Ovary (tissue), 9 donors: ENCODE measurements around the gene C9. TPM values are rescaled to one million over a fixed set of nuclear protein-coding genes. Genes with fewer than 3 reads are reported as not detected.
"Not testable (repeated sequence)": the region's sequence is repeated elsewhere in the genome, so short reads cannot be mapped to it uniquely, and the experiment has no call there.

ENCODE experiments used
- DNase-seq, 5 donors: peaks; one replicate each; pipeline ENCODE4 v3.0.0-alpha.2; 2019 to 2020
- H3K27ac ChIP-seq, 2 donors: fragments of 200-600 bp; one replicate each; pipeline versions ENCODE4 v1.5.1 to v1.8.0; 2019 to 2022
- H3K27me3 ChIP-seq: fragments of 200-600 bp; one replicate; pipeline ENCODE4 v1.8.0; 2022
- H3K36me3 ChIP-seq: fragments of 200-600 bp; sonication (generic); one replicate; pipeline ENCODE4 v1.5.1; 2019
- H3K4me1 ChIP-seq: one replicate; pipeline ENCODE4 v1.8.1; 2013; ENCODE audit warnings: mild to moderate bottlenecking, moderate library complexity; ENCODE audit not compliant: insufficient read depth
- H3K4me3 ChIP-seq: fragments of 200-600 bp; sonication (generic); one replicate; pipeline ENCODE4 v1.5.1; 2017
- H3K9me3 ChIP-seq, 2 donors: fragments of 200-600 bp in 1 of 2; sonication (generic) in 1 of 2; one replicate each; pipeline versions ENCODE4 v1.5.1 to v1.8.1; 2013 to 2019; ENCODE audit warnings: mild to moderate bottlenecking in 1 of 2, moderate library complexity in 1 of 2
- EP300 ChIP-seq: sonication (generic); formaldehyde crosslinking; IDR thresholded peaks from one replicate; pipeline ENCODE4 v1.6.1; 2017; ENCODE audit warnings: antibody characterized with exemption
- POLR2A ChIP-seq: fragments of 450-650 bp; IDR thresholded peaks from one replicate; pipeline ENCODE4 v1.6.1; 2017; ENCODE audit warnings: antibody characterized with exemption, mild to moderate bottlenecking, moderate library complexity
- WGBS, 3 donors: extraction: QIAGEN DNeasy Blood & Tissue Kit in 1 of 3; methylation state at CpG; one replicate each; pipeline versions ENCODE4 v1.1.5 to v1.1.7; 2013 to 2017; 5-methylcytosine and 5-hydroxymethylcytosine counted together
- intact Hi-C, 4 donors: fragments of 100-400 bp; cut with DNase I; formaldehyde crosslinking; loops; one replicate each; pipeline versions ENCODE4 v1.11.0 to v1.15.1; 2022 to 2023
- polyA plus RNA-seq, 2 donors: library from polyadenylated mRNA; stranded (reverse); fragments of 200-250 nt in 1 of 2; fragments of 350-450 nt in 1 of 2; fragmentation: Illumina TruSeq in 1 of 2; extraction: RNeasy Lipid Tissue Mini Kit (QIAGEN cat#74804) in 1 of 2; gene quantifications; one replicate each; pipeline ENCODE4 v1.2.3, GENCODE V29; 2013 to 2014
- total RNA-seq, 7 donors: library from RNA; depleted of rRNA in 2 of 7; stranded (reverse); fragments of >200 nt in 2 of 7; fragmentation: NEBNext Ultra II Directional in 3 of 7; extraction: Animal tissue kit (Norgen Biotek cat#: 25700) in 3 of 7; gene quantifications; one replicate each; pipeline versions ENCODE4 v1.1.0 to v1.2.4, GENCODE V29; 2016 to 2023
- TF ChIP-seq, protein P1 (sequence below), 3 donors: fragments of 450-650 bp in 2 of 3; fragments of 200-600 bp in 1 of 3; IDR thresholded peaks; one replicate each; pipeline versions ENCODE4 v1.5.1 to v1.8.0; 2016 to 2022; ENCODE audit warnings: antibody characterized with exemption in 3 of 3, mild to moderate bottlenecking in 1 of 3
- donor health status: DM: no; HTN: no; CAD: no; lungs with moderate emphysema.
- donor health status: DM: no; HTN: no; CAD: no.
- donor health status: Bipolar disorder and iron deficiency.
- donor health status: DM: yes; HTN: yes; CAD: no.
- donor health status: DM: no; HTN: no; CAD: no.
- donor health status: DM: yes; HTN: yes; CAD: no.

The C9 gene
- total and polyA plus RNA-seq, 9 donors, result 0.20 to 0.84 TPM; not detected in 7

DNA sequence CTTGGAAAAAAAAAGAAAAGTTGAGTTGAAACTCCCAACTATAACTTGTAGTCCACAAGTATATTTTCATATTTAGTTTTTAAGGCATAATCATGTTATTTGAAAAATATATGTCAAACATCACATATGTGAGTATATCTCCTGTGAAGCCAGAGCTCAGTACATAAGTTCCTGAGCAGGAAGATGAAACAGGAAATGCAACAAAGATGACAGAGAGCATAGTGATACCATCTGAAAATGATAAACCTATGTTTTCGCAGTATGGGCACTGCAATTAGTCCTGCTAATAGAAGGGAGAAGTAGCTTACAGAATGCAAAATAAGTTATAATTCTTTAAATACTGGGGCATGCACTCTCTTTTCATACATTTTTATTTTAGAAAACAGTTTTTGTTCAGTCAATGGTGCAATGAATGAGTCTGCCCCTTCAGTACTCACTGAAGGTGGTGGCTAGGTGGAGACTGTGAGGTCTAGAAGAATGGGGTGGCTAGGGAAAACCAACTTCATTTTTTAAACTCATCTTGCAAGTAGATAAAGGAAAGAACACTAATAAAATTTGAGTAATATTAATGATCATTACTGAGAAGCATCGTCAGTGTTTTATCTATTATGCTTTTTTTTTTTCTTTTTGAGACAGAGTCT lies 90.9 kb downstream of the C9 start:
- 88 to 98% (median 94%) methylated on average over 2 of the region's 2 CpGs for WGBS, 3 donors
- H3K9me3 ChIP-seq, result no peaks in the 10 kb centered on the region
- H3K36me3 ChIP-seq, result no peaks in the 10 kb centered on the region
- no peaks in the 10 kb centered on the region for H3K27me3 ChIP-seq
- no peak overlapping the region for H3K4me3 ChIP-seq
- TF ChIP-seq POLR2A (no peak), EP300 (no peak)
- TF ChIP-seq, protein P1, sequence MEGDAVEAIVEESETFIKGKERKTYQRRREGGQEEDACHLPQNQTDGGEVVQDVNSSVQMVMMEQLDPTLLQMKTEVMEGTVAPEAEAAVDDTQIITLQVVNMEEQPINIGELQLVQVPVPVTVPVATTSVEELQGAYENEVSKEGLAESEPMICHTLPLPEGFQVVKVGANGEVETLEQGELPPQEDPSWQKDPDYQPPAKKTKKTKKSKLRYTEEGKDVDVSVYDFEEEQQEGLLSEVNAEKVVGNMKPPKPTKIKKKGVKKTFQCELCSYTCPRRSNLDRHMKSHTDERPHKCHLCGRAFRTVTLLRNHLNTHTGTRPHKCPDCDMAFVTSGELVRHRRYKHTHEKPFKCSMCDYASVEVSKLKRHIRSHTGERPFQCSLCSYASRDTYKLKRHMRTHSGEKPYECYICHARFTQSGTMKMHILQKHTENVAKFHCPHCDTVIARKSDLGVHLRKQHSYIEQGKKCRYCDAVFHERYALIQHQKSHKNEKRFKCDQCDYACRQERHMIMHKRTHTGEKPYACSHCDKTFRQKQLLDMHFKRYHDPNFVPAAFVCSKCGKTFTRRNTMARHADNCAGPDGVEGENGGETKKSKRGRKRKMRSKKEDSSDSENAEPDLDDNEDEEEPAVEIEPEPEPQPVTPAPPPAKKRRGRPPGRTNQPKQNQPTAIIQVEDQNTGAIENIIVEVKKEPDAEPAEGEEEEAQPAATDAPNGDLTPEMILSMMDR (IDR thresholded peaks at IDR 0.05), result no peak
- no peaks in the 10 kb centered on the region for H3K4me1 ChIP-seq
- DNase-seq, result no peak
- H3K27ac ChIP-seq, result no peak overlapping the region
- intact Hi-C loops, result no loop called here

DNA sequence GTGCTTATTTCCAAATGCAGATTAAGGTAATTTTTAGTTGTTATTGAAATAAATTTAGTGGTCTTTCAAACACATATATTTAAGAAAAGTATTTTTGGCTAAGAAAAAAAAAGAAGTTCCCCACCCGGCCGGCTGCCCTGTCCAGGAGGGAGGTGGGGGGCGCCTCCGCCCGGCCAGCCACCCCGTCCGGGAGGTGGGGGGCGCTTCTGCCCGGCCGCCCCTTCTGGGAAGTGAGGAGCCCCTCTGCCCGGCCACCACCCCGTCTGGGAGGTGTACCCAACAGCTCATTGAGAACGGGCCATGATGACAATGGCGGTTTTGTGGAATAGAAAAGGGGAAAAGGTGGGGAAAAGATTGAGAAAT lies 91.4 kb downstream of the C9 start:
- H3K4me1 ChIP-seq, H3K4me3 ChIP-seq, H3K9me3 ChIP-seq, DNase-seq, H3K27me3 ChIP-seq, intact Hi-C loops, H3K27ac ChIP-seq, H3K36me3 ChIP-seq: not testable (repeated sequence)
- 85 to 89% (median 85%) methylated on average over 14 of the region's 14 CpGs for WGBS, 3 donors

DNA sequence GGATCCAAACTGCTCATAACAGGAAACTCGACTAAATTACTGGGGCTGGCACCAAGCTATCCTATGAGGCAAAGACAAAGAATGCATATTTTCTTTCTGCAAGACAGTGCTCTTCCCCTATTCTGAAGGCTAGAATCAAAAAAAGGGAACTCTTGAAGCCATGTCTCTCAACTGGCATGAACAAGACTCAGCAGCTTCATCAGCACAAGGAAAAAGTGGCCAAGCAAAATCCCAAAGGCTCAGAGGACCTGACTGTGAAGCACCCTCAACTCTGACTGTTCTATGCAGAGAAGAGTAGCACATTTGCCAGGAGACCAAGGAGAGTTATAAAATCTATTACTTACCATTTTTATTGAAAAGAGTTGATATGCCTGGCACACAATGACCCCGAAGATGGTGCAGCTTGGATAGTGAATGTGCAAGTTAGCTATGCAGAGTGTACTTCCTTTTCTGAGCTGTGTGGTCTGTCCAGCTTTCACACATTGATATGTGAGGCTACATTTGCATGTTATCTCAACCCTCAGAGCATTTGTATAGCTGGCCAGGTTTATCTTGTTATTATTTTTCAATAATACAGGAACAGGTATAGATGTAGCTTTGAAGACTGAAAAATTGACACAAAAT lies 94.0 kb downstream of the C9 start:
- no peaks in the 10 kb centered on the region for H3K27me3 ChIP-seq
- no peak overlapping the region for H3K4me3 ChIP-seq
- TF ChIP-seq EP300 (no peak), POLR2A (no peak)
- TF ChIP-seq, protein P1 (IDR thresholded peaks at IDR 0.05), result no peak
- DNase-seq, result no peak
- no peaks in the 10 kb centered on the region for H3K9me3 ChIP-seq
- H3K36me3 ChIP-seq, result no peaks in the 10 kb centered on the region
- H3K27ac ChIP-seq, result no peak overlapping the region
- intact Hi-C loops, result no loop called here
- 85 to 89% (median 86%) methylated on average over 2 of the region's 2 CpGs for WGBS, 3 donors
- no peaks in the 10 kb centered on the region for H3K4me1 ChIP-seq

DNA sequence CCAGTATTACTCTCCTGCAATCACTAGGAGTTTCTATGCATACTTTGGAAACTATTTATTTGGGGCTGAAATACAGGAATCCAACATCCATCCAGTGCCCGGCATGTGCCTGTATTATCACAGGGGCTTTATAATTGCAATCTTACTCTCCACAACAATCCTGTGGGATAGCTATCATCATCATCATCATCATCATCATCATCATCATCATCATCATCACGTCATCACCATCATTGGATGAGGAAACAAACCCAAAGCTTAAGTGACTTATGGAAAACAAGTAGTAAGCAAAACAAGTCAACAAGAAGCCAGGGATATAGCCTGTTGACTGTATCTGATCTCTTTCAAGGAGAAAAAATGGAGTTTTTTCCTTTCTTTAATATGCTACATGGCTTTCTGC lies 97.1 kb downstream of the C9 start:
- H3K27me3 ChIP-seq, result no peaks in the 10 kb centered on the region
- TF ChIP-seq EP300, result no peak
- TF ChIP-seq POLR2A, result no peak
- TF ChIP-seq, protein P1 (IDR thresholded peaks at IDR 0.05), result no peak
- no peaks in the 10 kb centered on the region for H3K4me1 ChIP-seq
- no peak overlapping the region for H3K4me3 ChIP-seq
- H3K36me3 ChIP-seq, result no peaks in the 10 kb centered on the region
- intact Hi-C loops, result no loop called here
- no peak overlapping the region for H3K27ac ChIP-seq
- DNase-seq, result no peak
- 89 to 91% (median 90%) methylated on average over 2 of the region's 2 CpGs for WGBS, 3 donors
- H3K9me3 ChIP-seq, result no peaks in the 10 kb centered on the region

DNA sequence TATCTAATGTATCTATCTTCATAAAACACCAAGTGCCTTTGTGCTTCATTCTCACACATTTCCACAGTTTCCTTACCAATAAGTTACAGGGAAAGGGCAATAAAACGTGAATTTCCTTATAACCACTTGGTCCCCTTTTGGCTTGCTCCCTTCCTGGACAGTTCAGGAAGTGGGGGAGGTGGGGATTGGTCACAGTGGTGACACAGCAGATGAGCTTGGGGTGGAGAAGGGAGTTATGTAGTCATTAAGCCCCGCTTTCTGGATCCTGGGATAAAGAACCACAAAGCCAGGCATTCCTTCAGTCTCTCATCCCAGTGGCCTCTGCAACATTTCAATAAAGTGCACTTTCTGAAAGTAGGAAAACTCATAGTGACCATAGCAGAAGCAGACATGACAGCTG lies 97.9 kb downstream of the C9 start:
- intact Hi-C loops, result no loop called here
- Histone ChIP-seq H3K36me3 (no peaks in the 10 kb centered on the region), H3K4me3 (no peak overlapping the region), H3K27ac (no peak overlapping the region), H3K4me1 (no peaks in the 10 kb centered on the region), H3K9me3 (no peaks in the 10 kb centered on the region), H3K27me3 (no peaks in the 10 kb centered on the region)
- DNase-seq, result no peak
- TF ChIP-seq POLR2A (no peak), EP300 (no peak)
- TF ChIP-seq, protein P1 (IDR thresholded peaks at IDR 0.05), result no peak
- WGBS, 3 donors, result 0 to 47% (median 1%) methylated on average over 2 of the region's 2 CpGs
